Measurements from ENCODE around the gene HSD3B2. TPM values are rescaled to one million over a fixed set of nuclear protein-coding genes. Genes with fewer than 3 reads are reported as not detected.

Gene HSD3B2
- polyA plus RNA-seq, 1 donor (not counting 4 experiments of a cell fraction or from before 2014, with no cell fraction given), result not detected

- H3K79me2 ChIP-seq (ENCODE audit: control insufficient read depth, insufficient read depth, low read length), result no peaks in the 10 kb centered on the region
- no peaks in the 10 kb centered on the region for H4K20me1 ChIP-seq (ENCODE audit: control insufficient read depth, extremely low read depth, insufficient read depth, low read length)
- H3K9me1 ChIP-seq (ENCODE audit: control insufficient read depth, extremely low read depth, insufficient read depth, low read length), result no peaks in the 10 kb centered on the region
- H3K4me3 ChIP-seq (ENCODE audit: control insufficient read depth in 2 of 3, extremely low read depth in 1 of 3, insufficient read depth in 2 of 3, low read depth in 1 of 3, low read length in 3 of 3), result no peak overlapping the region
- dilution Hi-C loops (cut with MboI; ENCODE audit: extremely low pct_ligation_motif_present, low sequenced_read_pairs), result no loop called here
- H3K27ac ChIP-seq (ENCODE audit: control insufficient read depth, insufficient read depth, low read length), result no peak overlapping the region
- peaks cover 26% of the 10 kb centered on the region for H3K27me3 ChIP-seq (ENCODE audit: control insufficient read depth, extremely low read depth, insufficient read depth, low read length)
- H3K4me2 ChIP-seq (ENCODE audit: control insufficient read depth, extremely low read depth, insufficient read depth, low read depth, low read length), result no peak overlapping the region
- DNase-seq (ENCODE audit: low read depth, low spot score), result no peak
- H3K9ac ChIP-seq (ENCODE audit: control insufficient read depth, extremely low read depth, insufficient read depth, low read length), result no peak overlapping the region
- no peaks in the 10 kb centered on the region for H3K36me3 ChIP-seq (ENCODE audit: control insufficient read depth in 2 of 2, extremely low read depth in 1 of 2, insufficient read depth in 2 of 2, low read length in 2 of 2)
- no peak overlapping the region for H2AFZ ChIP-seq (ENCODE audit: control insufficient read depth, low read length)
- peak; percentile 65 for FAIRE-seq
- TF ChIP-seq EZH2 (IDR thresholded peaks at IDR 0.05; ENCODE audit: low read length) (no peak), CTCF (optimal IDR thresholded peaks at IDR 0.05 in 1 of 3, IDR thresholded peaks at IDR 0.05 in 1 of 3, conservative IDR thresholded peaks at IDR 0.05 in 1 of 3; ENCODE audit: extremely low read depth in 1 of 3, insufficient read depth in 2 of 3, low read length in 3 of 3) (no peak)
- no peaks in the 10 kb centered on the region for H3K9me3 ChIP-seq (ENCODE audit: control insufficient read depth, low read depth, low read length)
- H3K4me1 ChIP-seq (ENCODE audit: control insufficient read depth, extremely low read depth, insufficient read depth, low read length), result no peaks in the 10 kb centered on the region
Measured at GRCh38 chr1:119435052-119435451, 20.1 kb downstream of the HSD3B2 start.

- DNase-seq (ENCODE audit: low read depth, low spot score) (no peak), FAIRE-seq (no peak)
- H3K9me3 ChIP-seq (ENCODE audit: control insufficient read depth, low read depth, low read length), result no peaks in the 10 kb centered on the region
- H3K27me3 ChIP-seq (ENCODE audit: control insufficient read depth, extremely low read depth, insufficient read depth, low read length), result no peaks in the 10 kb centered on the region
- no peak overlapping the region for H3K4me2 ChIP-seq (ENCODE audit: control insufficient read depth, extremely low read depth, insufficient read depth, low read depth, low read length)
- no peak overlapping the region for H3K27ac ChIP-seq (ENCODE audit: control insufficient read depth, insufficient read depth, low read length)
- H3K36me3 ChIP-seq (ENCODE audit: control insufficient read depth in 2 of 2, extremely low read depth in 1 of 2, insufficient read depth in 2 of 2, low read length in 2 of 2), result no peaks in the 10 kb centered on the region
- no peaks in the 10 kb centered on the region for H3K79me2 ChIP-seq (ENCODE audit: control insufficient read depth, insufficient read depth, low read length)
- H3K9me1 ChIP-seq (ENCODE audit: control insufficient read depth, extremely low read depth, insufficient read depth, low read length), result no peaks in the 10 kb centered on the region
- H3K4me3 ChIP-seq (ENCODE audit: control insufficient read depth in 2 of 3, extremely low read depth in 1 of 3, insufficient read depth in 2 of 3, low read depth in 1 of 3, low read length in 3 of 3), result no peak overlapping the region
- H2AFZ ChIP-seq (ENCODE audit: control insufficient read depth, low read length), result no peak overlapping the region
- dilution Hi-C loops (cut with MboI; ENCODE audit: extremely low pct_ligation_motif_present, low sequenced_read_pairs), result no loop called here
- H4K20me1 ChIP-seq (ENCODE audit: control insufficient read depth, extremely low read depth, insufficient read depth, low read length), result no peaks in the 10 kb centered on the region
- no peak for TF ChIP-seq EZH2 (IDR thresholded peaks at IDR 0.05; ENCODE audit: low read length)
- no peak for TF ChIP-seq CTCF (optimal IDR thresholded peaks at IDR 0.05 in 1 of 3, IDR thresholded peaks at IDR 0.05 in 1 of 3, conservative IDR thresholded peaks at IDR 0.05 in 1 of 3; ENCODE audit: extremely low read depth in 1 of 3, insufficient read depth in 2 of 3, low read length in 3 of 3)
- peaks cover 5% of the 10 kb centered on the region for H3K4me1 ChIP-seq (ENCODE audit: control insufficient read depth, extremely low read depth, insufficient read depth, low read length)
- no peak overlapping the region for H3K9ac ChIP-seq (ENCODE audit: control insufficient read depth, extremely low read depth, insufficient read depth, low read length)
Measured at GRCh38 chr1:119438761-119439160, 23.8 kb downstream of the HSD3B2 start.

Measured in keratinocyte (primary cell).